ENCODE measurements around the gene TAC4.
A peak's percentile ranks its signal among the peaks of the same experiment; 100 is the strongest.

The TAC4 gene

DNA sequence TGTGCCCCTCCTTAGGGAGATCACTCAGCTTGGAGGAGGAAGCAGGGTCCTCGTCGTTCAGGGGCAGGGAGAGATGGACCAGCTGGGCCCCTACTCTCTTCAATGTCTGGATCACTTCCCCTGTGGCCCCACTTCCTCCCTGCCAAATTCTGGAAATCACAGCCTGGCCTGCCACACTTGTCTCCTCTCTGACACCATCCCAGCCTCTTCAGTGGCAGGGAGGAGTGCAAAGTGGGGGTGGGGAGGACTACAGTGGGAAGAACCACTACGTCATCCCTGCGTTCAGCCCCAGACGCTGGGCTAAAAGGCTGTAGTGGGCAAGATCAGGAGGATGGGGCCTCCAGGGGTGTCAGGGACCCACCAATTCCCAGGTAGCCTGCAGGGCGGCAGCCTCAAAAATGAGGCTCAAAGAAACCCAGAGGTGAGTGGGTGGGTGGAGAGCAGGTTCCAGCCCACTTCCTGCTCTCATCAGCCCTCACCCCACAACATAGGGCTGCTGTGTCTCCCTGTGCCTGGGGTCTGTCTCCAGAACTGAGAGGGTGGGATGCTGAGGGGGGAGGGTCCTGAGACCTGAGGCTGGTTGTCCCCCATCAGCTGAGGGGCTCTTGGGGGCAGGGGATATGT, 25.0 kb upstream of the TAC4 start:
- no peak for DNase-seq (ENCODE audit: low read depth)

DNA sequence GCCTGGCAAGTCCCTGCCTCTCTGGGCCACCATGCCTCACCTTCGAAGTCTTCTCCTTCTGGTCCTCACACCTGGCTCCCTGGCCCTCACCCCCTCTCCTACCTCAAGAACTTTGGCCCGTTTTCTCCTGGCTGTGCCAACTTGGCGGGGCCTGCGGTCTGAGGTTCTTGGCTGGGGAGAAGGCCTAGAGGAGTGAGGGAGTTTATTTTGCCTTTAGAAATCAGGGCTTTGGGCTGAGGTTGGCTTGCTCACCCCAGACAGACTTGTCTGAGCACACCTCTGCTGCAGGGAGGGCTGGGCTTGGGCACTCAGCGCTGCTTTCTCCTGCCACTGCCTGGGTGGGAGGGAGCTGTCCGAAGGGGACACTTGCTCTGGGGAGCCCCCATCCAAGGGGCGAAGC, 23.3 kb upstream of the TAC4 start:
- DNase-seq (ENCODE audit: low read depth) = no peak

GRCh38 chr17:49870298-49870697, 22.4 kb upstream of the TAC4 start:
- DNase-seq (ENCODE audit: low read depth) = no peak

GRCh38 chr17:49869038-49869374, 21.1 kb upstream of the TAC4 start:
- DNase-seq (ENCODE audit: low read depth) = no peak

DNA sequence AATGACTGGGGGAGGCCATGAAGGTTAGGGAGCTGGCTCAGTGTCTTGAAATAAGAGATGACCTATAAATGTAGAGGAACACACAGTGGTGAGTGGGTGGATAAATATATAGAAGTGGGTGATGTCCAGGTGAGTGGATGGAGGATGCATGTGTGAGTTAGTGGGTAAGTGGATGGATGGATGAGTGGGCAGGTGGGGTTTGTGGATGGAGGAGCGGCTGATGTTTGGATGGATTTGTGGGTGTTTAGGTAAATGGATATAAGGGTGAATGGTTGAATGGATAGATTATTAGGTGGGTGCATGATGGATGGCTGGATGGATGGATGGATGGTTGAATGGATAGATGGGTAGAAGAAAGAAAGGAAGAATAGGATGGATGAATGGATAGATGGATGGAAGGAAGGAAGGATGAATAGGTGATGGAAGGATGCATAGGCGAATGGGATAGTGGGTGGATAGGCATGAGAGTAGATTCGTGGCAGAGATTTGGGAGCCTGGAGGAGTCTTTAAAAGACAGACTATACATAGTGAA, 19.1 kb upstream of the TAC4 start:
- DNase-seq (ENCODE audit: low read depth) = no peak

DNA sequence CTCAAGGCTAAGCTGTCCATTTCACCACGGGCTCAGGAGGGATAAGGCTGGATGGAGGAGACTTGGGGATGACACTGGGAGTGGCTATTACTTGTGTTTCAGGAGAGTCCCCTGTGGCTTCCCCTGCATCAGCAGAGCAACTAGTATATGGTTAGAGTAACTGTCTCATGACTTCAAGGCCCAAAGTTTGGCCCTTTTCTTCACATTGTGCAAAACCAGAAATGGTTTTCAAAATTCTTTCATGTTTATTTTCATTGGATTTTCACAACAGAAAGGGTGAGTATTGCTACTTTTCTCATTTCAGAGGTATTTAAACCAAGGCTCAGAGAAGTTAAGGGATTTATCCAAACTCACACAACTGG, 18.1 kb upstream of the TAC4 start:
- no peak for DNase-seq (ENCODE audit: low read depth)

DNA sequence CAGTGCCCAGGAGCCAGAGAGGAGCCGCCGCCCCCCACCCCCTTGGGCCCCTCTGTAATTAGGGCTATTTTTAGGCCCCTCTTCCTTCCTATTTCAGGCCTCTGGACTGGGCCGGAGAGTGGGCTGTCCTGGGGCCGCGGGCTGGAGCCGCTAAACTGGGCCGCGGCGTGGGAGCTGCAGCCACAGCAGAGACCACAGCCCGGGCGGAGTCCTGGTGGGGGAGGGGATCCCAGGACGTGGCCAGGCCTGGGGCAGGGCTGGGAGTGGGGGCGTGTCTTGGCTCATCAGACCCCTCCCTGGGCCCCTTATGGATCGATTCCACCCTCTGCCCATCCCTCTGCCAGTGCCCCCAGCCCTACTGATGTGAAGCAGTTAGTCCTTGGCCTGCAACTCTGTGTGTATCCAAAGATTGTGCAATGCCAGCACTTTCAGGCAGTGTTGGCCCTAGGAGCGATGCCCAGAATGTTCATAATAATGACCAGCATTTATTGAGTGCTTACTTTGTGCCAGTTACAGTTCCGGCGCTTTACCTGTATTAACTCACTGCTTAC, 15.0 kb upstream of the TAC4 start:
- DNase-seq (ENCODE audit: low read depth) = no peak

GRCh38 chr17:49861150-49861884, 13.4 kb upstream of the TAC4 start:
- DNase-seq (ENCODE audit: low read depth) = peak; percentile 40

GRCh38 chr17:49859991-49860953, 12.4 kb upstream of the TAC4 start:
- no peak for DNase-seq (ENCODE audit: low read depth)

DNA sequence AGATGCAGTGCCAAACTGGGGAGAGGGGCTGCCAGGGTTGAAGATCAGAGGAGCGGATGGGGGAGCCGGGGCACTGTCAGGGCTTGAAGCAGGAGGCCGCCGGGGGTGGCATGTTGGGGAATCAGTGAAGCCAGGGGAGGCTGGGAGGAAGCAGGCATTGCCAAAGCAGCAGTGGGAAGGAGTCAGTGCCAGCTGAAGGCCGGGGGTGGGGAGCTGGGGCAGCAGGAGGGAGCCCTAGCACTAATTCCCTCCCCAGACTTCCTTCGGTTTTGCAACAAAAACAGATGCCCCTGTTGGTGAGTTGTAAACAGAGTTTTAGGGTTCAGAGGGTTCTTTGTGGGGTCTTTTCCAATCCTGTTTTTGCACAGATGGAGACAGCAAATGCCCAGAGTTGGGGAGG, 10.9 kb upstream of the TAC4 start:
- no peak for DNase-seq (ENCODE audit: low read depth)

- DNase-seq (ENCODE audit: low read depth) = no peak
Measured at GRCh38 chr17:49854126-49854525, 6.3 kb upstream of the TAC4 start.

DNA sequence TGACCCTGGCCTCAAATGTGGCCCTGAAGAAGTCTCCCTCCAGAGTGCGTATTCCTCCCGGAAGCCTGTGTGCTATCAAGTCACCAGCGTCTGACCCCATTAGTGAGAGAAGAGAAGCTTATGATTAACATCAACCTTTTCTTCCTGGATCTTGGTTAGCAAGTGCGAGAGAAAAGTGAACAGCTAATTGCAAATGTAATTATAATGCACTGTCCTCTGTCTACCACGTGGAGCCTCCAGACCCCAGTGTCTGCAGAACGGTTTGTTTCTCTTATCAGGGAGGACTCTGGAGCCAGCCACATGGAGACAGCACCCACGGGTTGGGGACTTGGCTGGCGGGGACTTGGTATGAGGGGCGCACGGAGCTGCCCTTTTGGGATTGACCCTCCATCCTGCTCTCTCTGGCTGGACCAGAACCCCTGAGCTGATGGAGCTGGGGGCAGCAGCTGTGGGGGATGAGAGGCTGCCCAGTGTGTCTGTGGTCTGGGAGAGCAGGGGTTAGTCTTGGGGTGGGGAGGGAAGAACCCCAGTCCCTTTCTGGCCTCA, 5.7 kb upstream of the TAC4 start:
- DNase-seq (ENCODE audit: low read depth) = no peak

- peak; percentile 43 for DNase-seq (ENCODE audit: low read depth)
Measured at GRCh38 chr17:49851387-49852291, 3.8 kb upstream of the TAC4 start.

DNA sequence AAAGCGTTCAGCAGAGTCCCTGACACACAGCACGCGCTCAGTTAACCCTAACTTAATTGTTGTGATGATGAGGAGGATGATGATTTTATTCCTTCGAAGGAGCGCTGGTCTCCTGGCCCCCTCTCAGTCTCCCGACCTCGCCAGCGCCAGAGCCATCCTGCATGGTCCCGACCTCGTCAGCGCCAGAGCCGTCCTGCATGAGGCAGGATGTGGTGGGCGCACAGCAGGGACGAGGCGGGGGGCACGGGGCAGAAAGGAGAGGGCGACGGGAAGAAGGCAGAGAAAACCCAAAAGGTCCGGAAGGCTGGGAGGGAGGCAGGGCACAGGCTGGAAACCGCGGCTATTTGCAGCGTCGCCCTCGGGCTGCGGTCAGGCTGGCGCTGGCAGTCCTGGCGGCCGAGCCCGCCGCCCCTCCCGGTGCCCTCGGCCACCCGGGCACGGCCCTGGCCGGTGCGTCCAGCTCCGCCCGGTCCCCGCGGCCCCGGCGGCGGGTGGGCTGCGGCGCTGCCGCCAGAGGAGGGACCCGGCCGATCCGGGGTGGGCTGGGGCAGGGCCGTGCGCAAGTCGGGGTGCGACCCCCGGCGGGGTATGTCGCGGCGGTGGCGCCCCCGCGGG, 3.0 kb upstream of the TAC4 start:
- DNase-seq (ENCODE audit: low read depth) = no peak

DNA sequence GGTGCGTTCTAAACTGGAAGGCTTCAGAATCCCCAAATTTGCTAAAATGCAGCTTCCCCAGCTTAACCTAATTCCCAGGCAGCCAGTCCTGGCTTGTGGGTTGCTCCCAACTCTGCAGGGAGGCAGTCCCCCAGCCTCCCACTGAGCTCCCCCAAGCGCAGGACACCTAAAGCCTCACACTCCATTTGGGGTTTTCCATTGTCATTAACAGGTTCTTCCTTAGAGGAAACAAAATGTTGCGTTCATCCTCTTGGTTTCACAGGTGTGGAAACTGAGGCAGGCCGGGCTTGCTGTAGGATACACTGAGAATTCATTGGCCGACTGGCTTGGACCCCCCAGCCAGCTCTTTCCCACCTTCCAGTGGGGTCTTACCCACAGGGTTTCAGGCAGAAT, 2.3 kb upstream of the TAC4 start:
- DNase-seq (ENCODE audit: low read depth) = no peak

GRCh38 chr17:49848739-49849138, 870 bp upstream of the TAC4 start:
- DNase-seq (ENCODE audit: low read depth) = no peak

- DNase-seq (ENCODE audit: low read depth) = no peak
Measured at GRCh38 chr17:49846938-49847712, 744 bp downstream of the TAC4 start.

DNA sequence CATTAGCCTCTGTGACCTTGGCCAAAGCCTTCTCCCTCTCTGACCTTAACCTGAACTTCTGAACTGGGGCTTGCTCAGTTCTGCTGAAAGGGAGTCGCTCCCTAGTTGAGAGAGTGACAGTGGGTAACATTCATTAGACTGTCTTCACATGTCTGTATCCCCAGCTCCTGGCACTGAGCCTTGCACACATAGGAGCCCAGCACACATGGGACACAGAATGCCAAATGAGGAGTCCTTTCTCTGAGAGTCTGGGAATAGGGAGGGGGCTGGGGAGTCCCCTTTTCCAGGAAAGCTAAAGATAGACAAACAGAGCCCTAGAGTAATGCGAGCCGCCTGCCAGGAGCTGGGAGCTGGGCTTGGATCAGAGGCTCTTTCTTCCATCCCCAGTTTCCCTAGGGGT, 2.5 kb downstream of the TAC4 start:
- DNase-seq (ENCODE audit: low read depth) = no peak

DNA sequence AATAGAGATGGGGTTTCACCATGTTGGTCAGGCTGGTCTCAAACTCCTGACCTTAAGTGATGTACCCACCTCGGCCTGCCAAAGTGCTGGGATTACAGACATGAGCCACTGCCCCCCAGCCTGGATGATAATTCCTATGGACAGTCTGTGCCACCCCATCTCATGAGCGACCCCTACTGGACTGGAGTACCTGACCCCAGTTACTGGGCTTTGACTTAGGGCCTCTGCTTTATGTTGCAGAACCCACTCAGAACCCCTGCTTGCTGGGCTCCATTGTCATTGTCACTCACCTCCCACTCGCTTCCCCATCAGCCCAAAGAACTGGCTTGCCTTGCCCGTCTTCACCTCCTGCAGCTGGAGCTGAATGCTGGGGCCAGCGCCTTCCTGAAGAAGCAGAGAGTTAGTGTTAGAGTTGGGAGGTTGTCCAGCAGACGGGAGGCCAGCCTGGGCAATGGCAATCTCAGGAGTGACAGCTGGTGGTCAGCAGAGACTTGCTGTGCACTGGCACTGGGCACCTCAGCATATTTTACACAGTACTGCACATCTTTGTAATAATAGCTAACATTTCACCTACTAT, 4.0 kb downstream of the TAC4 start:
- no peak for DNase-seq (ENCODE audit: low read depth)

GRCh38 chr17:49842846-49843245, 5.0 kb downstream of the TAC4 start:
- DNase-seq (ENCODE audit: low read depth) = no peak
